Omental fat pad (tissue), 4 donors: ENCODE data around the gene CAMK2A. TPM values are rescaled to one million over a fixed set of nuclear protein-coding genes. Genes with fewer than 3 reads are reported as not detected.

Experiments used
- ATAC-seq: fragments of 150-250 bp; one replicate; pipeline ENCODE4 v1.9.1; 2016; ENCODE audit warnings: mild to moderate bottlenecking, moderate library complexity; ENCODE audit not compliant: low FRiP score
- DNase-seq: peaks from one replicate; pipeline ENCODE4 v3.0.0-alpha.2; 2019; ENCODE audit warnings: low spot score
- total RNA-seq, 4 donors: library from RNA; depleted of rRNA; stranded (reverse); fragments of >200 nt; gene quantifications; one replicate each; pipeline ENCODE4 v1.1.0, GENCODE V29; 2016
- TF ChIP-seq, protein P1 (sequence below), 3 donors: fragments of 450-650 bp; IDR thresholded peaks; one replicate each; pipeline ENCODE4 v1.5.1; 2016 to 2017; ENCODE audit warnings: antibody characterized with exemption in 3 of 3, mild to moderate bottlenecking in 3 of 3, moderate library complexity in 2 of 3

CAMK2A gene
- total RNA-seq, 4 donors from 2014 or later: 0.28 to 2.9 TPM; not detected in 2

- ATAC-seq (no peak), DNase-seq (no peak)
- TF ChIP-seq, protein P1, sequence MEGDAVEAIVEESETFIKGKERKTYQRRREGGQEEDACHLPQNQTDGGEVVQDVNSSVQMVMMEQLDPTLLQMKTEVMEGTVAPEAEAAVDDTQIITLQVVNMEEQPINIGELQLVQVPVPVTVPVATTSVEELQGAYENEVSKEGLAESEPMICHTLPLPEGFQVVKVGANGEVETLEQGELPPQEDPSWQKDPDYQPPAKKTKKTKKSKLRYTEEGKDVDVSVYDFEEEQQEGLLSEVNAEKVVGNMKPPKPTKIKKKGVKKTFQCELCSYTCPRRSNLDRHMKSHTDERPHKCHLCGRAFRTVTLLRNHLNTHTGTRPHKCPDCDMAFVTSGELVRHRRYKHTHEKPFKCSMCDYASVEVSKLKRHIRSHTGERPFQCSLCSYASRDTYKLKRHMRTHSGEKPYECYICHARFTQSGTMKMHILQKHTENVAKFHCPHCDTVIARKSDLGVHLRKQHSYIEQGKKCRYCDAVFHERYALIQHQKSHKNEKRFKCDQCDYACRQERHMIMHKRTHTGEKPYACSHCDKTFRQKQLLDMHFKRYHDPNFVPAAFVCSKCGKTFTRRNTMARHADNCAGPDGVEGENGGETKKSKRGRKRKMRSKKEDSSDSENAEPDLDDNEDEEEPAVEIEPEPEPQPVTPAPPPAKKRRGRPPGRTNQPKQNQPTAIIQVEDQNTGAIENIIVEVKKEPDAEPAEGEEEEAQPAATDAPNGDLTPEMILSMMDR (IDR thresholded peaks at IDR 0.05): no peak
Measured at GRCh38 chr5:150173161-150173560, 116.4 kb downstream of the CAMK2A start.

- TF ChIP-seq, protein P1 (IDR thresholded peaks at IDR 0.05): no peak
- ATAC-seq (no peak), DNase-seq (no peak)
Measured at GRCh38 chr5:150172556-150172955, 117.0 kb downstream of the CAMK2A start.

DNA sequence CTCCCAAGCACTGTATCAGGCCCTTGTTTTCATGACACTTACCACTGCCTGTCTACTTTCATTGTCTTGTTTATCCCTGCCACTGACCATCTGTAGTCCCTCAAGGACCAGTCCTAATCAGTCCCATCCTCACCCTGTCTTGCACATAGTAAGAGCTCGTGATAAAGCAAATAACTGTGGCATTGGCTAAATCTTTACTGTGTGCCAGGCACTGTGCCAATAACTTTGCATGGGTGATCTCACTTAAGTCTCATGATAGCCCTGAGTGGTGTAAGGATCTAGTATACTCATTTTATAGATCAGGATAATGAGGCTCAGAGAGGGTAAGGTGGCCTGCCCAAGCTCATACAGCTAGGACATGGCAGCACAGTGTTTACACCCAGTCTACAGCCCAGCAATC, 117.4 kb downstream of the CAMK2A start:
- TF ChIP-seq, protein P1 (IDR thresholded peaks at IDR 0.05): no peak
- DNase-seq (no peak), ATAC-seq (no peak)

Other genes with a start within 250 kb of the CAMK2A start
- 100 to 1,000 TPM in 1 of 4 donors, 10 to 100 TPM in 3; 55.6 to 140 (median 77.6) TPM for gene CSF1R, start 203.2 kb downstream of the CAMK2A start, total RNA-seq
- 100 to 1,000 TPM; 126 to 366 (median 149) TPM for gene PDGFRB, start 133.9 kb downstream of the CAMK2A start, total RNA-seq
- gene CDX1, start 123.0 kb downstream of the CAMK2A start, total RNA-seq: not detected
- not detected for gene SLC6A7, start 99.7 kb downstream of the CAMK2A start, total RNA-seq
- gene ARSI, start 13.1 kb upstream of the CAMK2A start, total RNA-seq: 10 to 100 TPM in 1 of 4 donors, 1 to 10 TPM in 2, under 1 TPM in 1; 0.69 to 43.1 (median 3.6) TPM
- gene TCOF1, start 67.9 kb upstream of the CAMK2A start, total RNA-seq: 10 to 100 TPM; 17.5 to 36.5 (median 20.3) TPM
- gene CD74, start 123.1 kb upstream of the CAMK2A start, total RNA-seq: 100 to 1,000 TPM; 188 to 705 (median 639) TPM
- 1,000 to 10,000 TPM; 2,241 to 3,327 (median 3,027) TPM for gene RPS14, start 160.0 kb upstream of the CAMK2A start, total RNA-seq
- gene NDST1, start 218.4 kb upstream of the CAMK2A start, total RNA-seq: 10 to 100 TPM; 45.4 to 86.5 (median 81.2) TPM